OCI-LY7 (cell line): ENCODE data around the gene C12orf60. TPM values are rescaled to one million over a fixed set of nuclear protein-coding genes. Genes with fewer than 3 reads are reported as not detected.

Experiments
- BruUV-seq: library from RNA; stranded (reverse); fragments of 400-500 nt; replicated peaks from 2 replicates; lab custom pipeline; 2021; lab: Mats Ljungman, UMichigan
- CTCF ChIA-PET: fragments of 300-600 bp; sonication (Branson Sonifier 250); formaldehyde crosslinking; loops from one replicate; lab custom pipeline; 2022; ENCODE audit warnings: antibody characterized with exemption; ENCODE audit not compliant: unreplicated experiment; lab: Charles Lee
- POLR2A ChIA-PET: fragments of 300-600 bp; sonication (Branson Sonifier 250); formaldehyde crosslinking; loops from one replicate; lab custom pipeline; 2022; ENCODE audit warnings: antibody characterized with exemption; lab: Charles Lee
- DNase-seq: peaks from one replicate; pipeline ENCODE4 v3.0.0-alpha.2; 2015; ENCODE audit warnings: low spot score
- H2AFZ ChIP-seq: fragments of 200-600 bp; sonication (generic), shearing (Covaris generic); 2 replicates; pipeline ENCODE4 v1.6.1; 2014; ENCODE audit warnings: mild to moderate bottlenecking, antibody characterized with exemption, low read length, moderate library complexity
- H3K27ac ChIP-seq: fragments of 200-600 bp; sonication (generic); 2 replicates; pipeline ENCODE4 v1.5.1; 2014; ENCODE audit warnings: mixed run types, low read depth, mild to moderate bottlenecking, moderate library complexity, low read length, inconsistent platforms; ENCODE audit not compliant: poor library complexity, severe bottlenecking
- H3K36me3 ChIP-seq: fragments of 200-600 bp; sonication (generic); 2 replicates; pipeline ENCODE4 v1.6.1; 2014; ENCODE audit warnings: mild to moderate bottlenecking, antibody characterized with exemption, low read length, moderate library complexity, mixed read lengths; ENCODE audit not compliant: insufficient read depth
- H3K4me1 ChIP-seq: fragments of 200-600 bp; sonication (generic); 2 replicates; pipeline ENCODE4 v1.5.1; 2014; ENCODE audit warnings: mild to moderate bottlenecking, low read length; ENCODE audit not compliant: insufficient read depth, poor library complexity, severe bottlenecking
- H3K4me2 ChIP-seq: fragments of 200-600 bp; sonication (generic); 2 replicates; pipeline ENCODE4 v1.6.1; 2014; ENCODE audit warnings: mild to moderate bottlenecking, low read length
- H3K4me3 ChIP-seq: fragments of 200-600 bp; sonication (generic); 2 replicates; pipeline ENCODE4 v1.5.1; 2014; ENCODE audit warnings: mild to moderate bottlenecking, low read depth, low read length; ENCODE audit not compliant: poor library complexity, severe bottlenecking
- H3K79me2 ChIP-seq: fragments of 200-600 bp; sonication (generic); 2 replicates; pipeline ENCODE4 v1.6.1; 2016; ENCODE audit warnings: low read depth, mild to moderate bottlenecking, low read length, moderate library complexity, mixed read lengths; ENCODE audit not compliant: insufficient read depth
- H3K9me2 ChIP-seq: fragments of 200-600 bp; sonication (generic); 2 replicates; pipeline ENCODE4 v1.6.1; 2016; ENCODE audit warnings: mild to moderate bottlenecking, low read length, mixed read lengths; ENCODE audit not compliant: insufficient read depth
- H3K9me3 ChIP-seq: fragments of 200-600 bp; sonication (generic); 2 replicates; pipeline ENCODE4 v1.6.1; 2014; ENCODE audit warnings: mild to moderate bottlenecking, mixed run types, low read length, mixed read lengths
- H4K20me1 ChIP-seq: fragments of 200-600 bp; sonication (generic); 2 replicates; pipeline ENCODE4 v1.6.1; 2014; ENCODE audit warnings: mild to moderate bottlenecking, antibody characterized with exemption, low read length, moderate library complexity, mixed read lengths; ENCODE audit not compliant: insufficient read depth
- CTCF ChIP-seq: fragments of 200-600 bp; sonication (generic); conservative IDR thresholded peaks from 2 replicates; pipeline ENCODE4 v1.5.1; 2014; ENCODE audit warnings: mild to moderate bottlenecking, antibody characterized with exemption, low read length, moderate library complexity, mixed read lengths
- EZH2phosphoT487 ChIP-seq: fragments of 200-600 bp; sonication (generic); IDR thresholded peaks from 2 replicates; pipeline ENCODE4 v1.6.1; 2018; ENCODE audit warnings: low read depth, borderline replicate concordance, mild to moderate bottlenecking, mixed run types, antibody characterized with exemption, low read length, moderate library complexity, mixed read lengths
- intact Hi-C: fragments of 100-400 bp; cut with micrococcal nuclease; formaldehyde crosslinking; loops from one replicate; pipeline ENCODE4 v1.10.0; 2022; ENCODE audit not compliant: unreplicated experiment
- total RNA-seq, 2 experiments: library from RNA; depleted of rRNA in 1 of 2; stranded (reverse); fragments of >200 nt in 1 of 2; shearing (Covaris generic) in 1 of 2; gene quantifications; 2 replicates each; pipeline ENCODE4 v1.2.3, GENCODE V29; 2014 to 2022

C12orf60 gene
- total RNA-seq, 2 experiments from 2014 or later, result 2.8 to 3.4 TPM

GRCh38 chr12:14785568-14785967 lies 17.9 kb upstream of the C12orf60 start:
- POLR2A ChIA-PET, result interaction anchor here (0.6 to 8.4 kb wide), 3 partner anchors 13 to 196 kb away, joined by 3 to 82 read pairs (median 10); partner anchors contain the start of gene WBP11
- H3K9me3 ChIP-seq, result no peaks in the 10 kb centered on the region
- no peak overlapping the region for H3K4me2 ChIP-seq
- no peak overlapping the region for H3K4me3 ChIP-seq
- H2AFZ ChIP-seq, result no peak overlapping the region
- CTCF ChIA-PET, result no interaction called here
- BruUV-seq, result no TSS peak
- H4K20me1 ChIP-seq, result no peaks in the 10 kb centered on the region
- H3K27ac ChIP-seq, result no peak overlapping the region
- intact Hi-C loops, result no loop called here
- peaks cover 70% of the 10 kb centered on the region for H3K36me3 ChIP-seq
- no peaks in the 10 kb centered on the region for H3K9me2 ChIP-seq
- H3K79me2 ChIP-seq, result no peaks in the 10 kb centered on the region
- DNase-seq, result no peak
- H3K4me1 ChIP-seq, result peaks cover 5% of the 10 kb centered on the region
- no peak for TF ChIP-seq CTCF
- no peak for TF ChIP-seq EZH2phosphoT487

- intact Hi-C loops, result no loop called here
- Histone ChIP-seq H3K79me2 (peaks cover 20% of the 10 kb centered on the region; the same call in 1 of the 2 replicates), H3K4me1 (no peaks in the 10 kb centered on the region), H2AFZ (no peak overlapping the region), H4K20me1 (no peaks in the 10 kb centered on the region), H3K36me3 (peaks cover 98% of the 10 kb centered on the region), H3K9me3 (no peaks in the 10 kb centered on the region), H3K4me3 (no peak overlapping the region), H3K9me2 (no peaks in the 10 kb centered on the region), H3K4me2 (no peak overlapping the region), H3K27ac (no peak overlapping the region)
- no peak for TF ChIP-seq CTCF
- TF ChIP-seq EZH2phosphoT487, result no peak
- BruUV-seq, result no TSS peak
- DNase-seq, result no peak
- CTCF ChIA-PET, result no interaction called here
- POLR2A ChIA-PET, result interaction anchor here (0.7 to 1.5 kb wide), 2 partner anchors 10 to 211 kb away, joined by 3 to 4 read pairs; no protein-coding TSS in a partner anchor
Observed at GRCh38 chr12:14795028-14795448, 8.4 kb upstream of the C12orf60 start.

GRCh38 chr12:14802247-14802646 lies 1.2 kb upstream of the C12orf60 start:
- intact Hi-C loops, result loop anchor here (10.0 kb wide), 1 partner anchor 723 kb away; no protein-coding TSS in a partner anchor
- TSS peak; percentile 65 for BruUV-seq
- CTCF ChIA-PET, result interaction anchor here (1.5 to 1.7 kb wide), 2 partner anchors 29 to 33 kb away, joined by 3 to 5 read pairs; no protein-coding TSS in a partner anchor

More at GRCh38 chr12:14802247-14802646, 1.2 kb upstream of the C12orf60 start:
- Histone ChIP-seq H3K36me3 (peaks cover 43% of the 10 kb centered on the region), H3K9me3 (no peaks in the 10 kb centered on the region), H3K4me3 (peak overlapping the region; percentile 77), H3K9me2 (no peaks in the 10 kb centered on the region), H3K27ac (peak overlapping the region; percentile 61), H3K4me2 (peak overlapping the region; percentile 79), H4K20me1 (peaks cover 23% of the 10 kb centered on the region; the same call in 1 of the 2 replicates), H3K79me2 (peaks cover 68% of the 10 kb centered on the region), H2AFZ (no peak overlapping the region), H3K4me1 (peaks cover 36% of the 10 kb centered on the region)
- POLR2A ChIA-PET, result interaction anchor here (0.6 to 9.9 kb wide), 13 partner anchors 9 to 548 kb away, joined by 3 to 162 read pairs (median 3); partner anchors contain the start of gene SMCO3
- TF ChIP-seq CTCF (no peak), EZH2phosphoT487 (no peak)
- DNase-seq, result peak; percentile 21
